ENCODE data around the gene METTL4.

The METTL4 gene

GRCh38 chr18:2518473-2518872 is 52.8 kb downstream of the METTL4 start:
- no peak for DNase-seq (ENCODE audit: low read depth in 2 of 2)

- no peak for DNase-seq (ENCODE audit: low read depth in 2 of 2)
These were observed 55.2 kb downstream of the METTL4 start for GRCh38 chr18:2515908-2516625.

DNA sequence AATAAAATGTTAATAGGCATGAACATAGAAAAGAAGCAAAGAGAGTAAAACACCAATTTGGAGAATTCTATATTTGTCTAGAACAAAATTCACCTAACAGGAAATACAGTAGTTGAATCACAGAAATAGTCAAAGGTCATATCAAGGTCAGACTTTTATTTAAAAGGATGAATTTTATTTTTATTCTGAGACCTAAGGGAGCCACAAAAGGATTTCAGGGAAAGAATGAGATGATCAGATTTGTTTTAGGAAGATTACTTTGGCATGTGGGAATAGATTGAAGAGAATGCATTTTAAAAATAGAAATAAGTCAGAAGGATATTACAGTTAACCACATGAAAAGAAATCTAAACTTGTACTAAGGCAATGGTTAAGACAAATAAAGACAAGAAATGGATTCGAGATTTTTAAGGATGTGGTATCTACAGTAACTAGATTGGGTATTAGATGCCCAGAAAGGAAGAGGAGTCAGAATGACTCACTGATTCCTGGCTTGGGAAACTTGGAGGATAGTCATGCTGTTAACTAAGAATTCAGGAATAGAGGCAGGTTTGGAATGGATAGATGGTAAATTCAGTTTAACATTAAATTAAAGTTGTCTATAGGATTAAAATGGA is 56.0 kb downstream of the METTL4 start:
- DNase-seq (ENCODE audit: low read depth in 2 of 2): no peak

GRCh38 chr18:2513616-2514015 is 57.7 kb downstream of the METTL4 start:
- DNase-seq (ENCODE audit: low read depth in 2 of 2): no peak

- DNase-seq (ENCODE audit: low read depth in 2 of 2): no peak
These were observed 59.2 kb downstream of the METTL4 start for GRCh38 chr18:2512059-2512458.

DNA sequence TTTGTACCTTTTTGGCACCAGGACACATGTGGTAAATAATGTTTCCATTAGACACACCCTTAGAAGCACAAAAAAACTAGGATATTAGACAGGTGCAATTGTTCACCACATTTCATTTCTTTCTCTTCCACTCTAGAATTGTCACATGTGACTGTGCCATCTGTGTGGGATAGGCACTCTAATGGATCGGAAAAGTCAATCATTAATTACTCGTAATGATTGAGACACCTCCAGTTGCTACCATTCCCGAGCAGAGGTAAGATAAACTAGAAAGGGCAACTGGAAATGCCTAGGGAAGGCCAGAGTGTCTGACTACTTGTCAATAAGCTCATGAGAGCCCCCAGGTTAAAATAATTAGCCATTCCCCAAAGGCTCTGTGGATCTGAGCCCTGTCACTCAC is 59.9 kb downstream of the METTL4 start:
- DNase-seq (ENCODE audit: low read depth in 2 of 2): no peak

GRCh38 chr18:2510416-2510815 is 60.9 kb downstream of the METTL4 start:
- DNase-seq (ENCODE audit: low read depth in 2 of 2): no peak

DNA sequence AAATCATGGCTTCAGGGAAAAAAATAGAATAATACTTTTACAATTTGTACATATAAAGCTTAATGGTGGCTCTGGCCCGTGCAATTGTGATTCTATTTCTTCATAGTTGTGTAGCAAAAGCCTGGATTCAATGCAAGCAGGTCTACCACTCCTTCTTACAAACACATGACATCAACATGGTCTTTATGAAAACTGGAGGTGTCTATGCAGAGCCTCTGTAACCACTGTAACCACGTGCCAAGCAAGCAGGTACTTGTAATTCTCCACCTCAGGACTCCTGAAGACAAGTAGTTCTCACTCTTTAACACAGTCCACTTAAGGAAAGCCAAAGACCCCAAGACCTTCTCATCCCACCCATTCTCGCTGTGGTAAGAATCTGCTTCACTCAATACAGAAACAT is 62.6 kb downstream of the METTL4 start:
- no peak for DNase-seq (ENCODE audit: low read depth in 2 of 2)

DNA sequence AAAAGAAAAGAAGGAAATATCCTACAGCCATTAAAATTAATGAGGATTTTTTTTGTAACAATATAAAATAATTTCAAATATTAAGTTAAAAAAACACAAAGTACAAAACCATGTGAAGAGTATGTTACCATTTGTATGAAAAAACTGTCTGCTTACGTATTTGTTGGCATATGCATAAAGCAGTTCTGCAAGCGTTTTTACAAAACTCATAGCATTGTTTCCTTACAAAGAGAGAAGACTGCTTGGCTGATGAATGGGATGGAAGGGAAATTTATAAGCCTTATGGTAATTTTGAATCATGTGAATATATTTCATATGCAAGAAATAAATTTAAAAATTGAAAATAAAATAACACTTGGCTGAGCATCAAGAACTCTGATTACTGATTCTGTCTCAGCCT is 63.1 kb downstream of the METTL4 start:
- no peak for DNase-seq (ENCODE audit: low read depth in 2 of 2)

DNA sequence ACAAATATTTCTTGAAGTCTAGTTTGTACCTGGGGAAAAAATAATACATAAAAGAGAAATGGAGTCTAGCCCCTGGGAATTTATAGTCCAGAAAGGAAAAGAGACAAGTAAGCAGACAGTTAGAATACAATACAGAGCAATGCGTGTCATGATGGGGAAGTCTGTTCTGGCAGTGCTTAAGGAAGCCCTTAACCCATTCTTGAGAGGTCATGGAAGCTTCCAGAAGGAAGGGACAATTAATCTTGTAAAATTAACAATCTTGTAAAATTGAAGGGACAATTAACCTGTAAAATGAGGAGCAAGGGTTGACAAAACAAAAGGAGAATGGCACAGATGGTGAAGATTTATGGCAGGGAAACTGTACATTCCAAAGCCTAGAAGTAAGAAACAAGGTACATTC is 66.7 kb downstream of the METTL4 start:
- DNase-seq (ENCODE audit: low read depth in 2 of 2): no peak

- no peak for DNase-seq (ENCODE audit: low read depth in 2 of 2)
These were observed 68.4 kb downstream of the METTL4 start for GRCh38 chr18:2502880-2503279.

GRCh38 chr18:2502394-2502793 is 68.9 kb downstream of the METTL4 start:
- no peak for DNase-seq (ENCODE audit: low read depth in 2 of 2)

DNA sequence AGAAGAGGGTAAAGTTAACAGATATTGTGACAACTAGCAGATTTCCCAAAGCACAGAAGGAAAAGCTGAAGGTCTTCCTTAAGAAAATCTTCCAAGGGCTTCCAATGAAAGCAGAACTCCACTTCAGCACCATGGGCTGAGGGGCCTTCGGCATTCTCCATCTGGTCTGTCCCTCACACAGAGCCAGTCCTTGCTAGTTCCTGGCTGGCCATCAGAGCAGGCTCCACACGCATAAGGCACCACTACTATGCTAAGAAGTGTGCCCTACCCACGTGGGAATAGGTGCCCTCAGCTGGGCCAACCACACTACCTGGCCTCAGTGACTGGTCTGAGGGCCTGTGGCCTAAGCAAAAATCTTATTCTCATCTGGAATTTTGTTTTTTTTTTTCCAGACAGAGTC is 73.5 kb downstream of the METTL4 start:
- DNase-seq (ENCODE audit: low read depth in 2 of 2): no peak

DNA sequence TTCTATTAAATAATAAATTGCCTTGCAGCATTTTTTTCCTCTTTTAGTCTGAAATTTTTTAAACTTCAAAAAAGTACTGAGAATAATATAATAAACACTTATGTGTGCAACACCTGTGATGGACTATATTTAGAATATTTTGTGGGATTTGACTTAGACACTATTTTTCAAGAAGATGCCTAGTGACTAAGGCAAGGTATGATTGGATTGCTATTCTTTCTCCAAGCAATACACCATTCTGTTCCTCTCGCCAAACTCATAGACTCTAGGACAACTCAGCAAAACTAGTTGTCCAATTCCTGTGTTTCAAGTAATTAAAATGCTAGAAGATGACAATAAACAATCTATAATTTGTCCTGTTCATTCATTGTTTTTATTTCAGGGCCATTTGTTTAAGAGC is 75.9 kb downstream of the METTL4 start:
- DNase-seq (ENCODE audit: low read depth in 2 of 2): no peak

DNA sequence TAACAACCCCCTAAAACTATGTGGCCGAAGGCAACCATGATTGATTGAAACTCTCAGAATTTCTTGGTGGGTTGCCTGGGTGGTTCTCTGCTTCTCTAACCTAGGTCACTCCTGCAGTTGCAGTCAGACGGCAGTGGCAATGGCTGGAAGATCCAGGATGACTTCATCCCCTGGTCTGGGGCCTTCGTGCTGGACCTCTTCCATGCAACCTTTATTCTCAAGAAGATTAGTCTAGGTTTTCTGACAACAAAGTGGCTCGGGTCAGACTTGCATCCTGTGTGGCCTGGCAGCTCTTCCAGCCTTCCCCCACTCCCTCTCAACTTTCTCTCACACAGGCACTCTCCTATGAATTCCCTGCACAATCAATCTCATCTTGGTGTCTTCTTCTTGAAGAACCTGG is 76.4 kb downstream of the METTL4 start:
- DNase-seq (ENCODE audit: low read depth in 2 of 2): no peak

Data from stimulated activated CD8-positive, alpha-beta memory T cell treated with anti-CD3 and anti-CD28 coated beads, Interleukin-15, amount 100 ng/mL, for 4 hours (primary cell).